Measurements from ENCODE around the gene NFX1.

Gene NFX1

DNA sequence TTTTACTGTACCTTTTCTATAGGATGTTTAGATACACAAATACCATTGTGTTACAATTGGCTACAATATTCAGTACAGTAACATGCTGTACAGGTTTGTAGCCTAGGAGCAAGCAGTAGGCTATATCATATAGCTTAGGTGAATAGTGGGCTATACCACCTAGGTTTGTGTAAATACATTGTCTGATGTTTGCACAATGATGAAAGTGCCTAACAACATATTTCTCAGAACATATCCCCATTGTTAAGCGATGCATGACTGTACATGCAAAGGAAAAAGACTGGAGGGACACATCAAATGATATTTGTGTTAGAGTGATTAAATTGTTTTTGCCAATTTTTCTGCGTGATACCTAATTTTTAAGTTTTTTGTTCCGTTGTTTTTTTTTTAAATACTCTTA, 20.2 kb upstream of the NFX1 start:
- Histone ChIP-seq H3K9me3 (no peaks in the 10 kb centered on the region), H3K4me1 (ENCODE audit: control insufficient read depth in 1 of 2, insufficient read depth in 1 of 2, low read depth in 1 of 2, low read length in 1 of 2) (peaks cover 10 to 11% of the 10 kb centered on the region in 2 experiments), H3K4me3 (ENCODE audit: low read depth in 1 of 2, low read length in 1 of 2) (no peak overlapping the region), H3K27ac (no peak overlapping the region), H3K27me3 (no peaks in the 10 kb centered on the region), H3K36me3 (peaks cover 88% of the 10 kb centered on the region)
- TF ChIP-seq, protein P1, sequence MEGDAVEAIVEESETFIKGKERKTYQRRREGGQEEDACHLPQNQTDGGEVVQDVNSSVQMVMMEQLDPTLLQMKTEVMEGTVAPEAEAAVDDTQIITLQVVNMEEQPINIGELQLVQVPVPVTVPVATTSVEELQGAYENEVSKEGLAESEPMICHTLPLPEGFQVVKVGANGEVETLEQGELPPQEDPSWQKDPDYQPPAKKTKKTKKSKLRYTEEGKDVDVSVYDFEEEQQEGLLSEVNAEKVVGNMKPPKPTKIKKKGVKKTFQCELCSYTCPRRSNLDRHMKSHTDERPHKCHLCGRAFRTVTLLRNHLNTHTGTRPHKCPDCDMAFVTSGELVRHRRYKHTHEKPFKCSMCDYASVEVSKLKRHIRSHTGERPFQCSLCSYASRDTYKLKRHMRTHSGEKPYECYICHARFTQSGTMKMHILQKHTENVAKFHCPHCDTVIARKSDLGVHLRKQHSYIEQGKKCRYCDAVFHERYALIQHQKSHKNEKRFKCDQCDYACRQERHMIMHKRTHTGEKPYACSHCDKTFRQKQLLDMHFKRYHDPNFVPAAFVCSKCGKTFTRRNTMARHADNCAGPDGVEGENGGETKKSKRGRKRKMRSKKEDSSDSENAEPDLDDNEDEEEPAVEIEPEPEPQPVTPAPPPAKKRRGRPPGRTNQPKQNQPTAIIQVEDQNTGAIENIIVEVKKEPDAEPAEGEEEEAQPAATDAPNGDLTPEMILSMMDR (IDR thresholded peaks at IDR 0.05) = no peak

DNA sequence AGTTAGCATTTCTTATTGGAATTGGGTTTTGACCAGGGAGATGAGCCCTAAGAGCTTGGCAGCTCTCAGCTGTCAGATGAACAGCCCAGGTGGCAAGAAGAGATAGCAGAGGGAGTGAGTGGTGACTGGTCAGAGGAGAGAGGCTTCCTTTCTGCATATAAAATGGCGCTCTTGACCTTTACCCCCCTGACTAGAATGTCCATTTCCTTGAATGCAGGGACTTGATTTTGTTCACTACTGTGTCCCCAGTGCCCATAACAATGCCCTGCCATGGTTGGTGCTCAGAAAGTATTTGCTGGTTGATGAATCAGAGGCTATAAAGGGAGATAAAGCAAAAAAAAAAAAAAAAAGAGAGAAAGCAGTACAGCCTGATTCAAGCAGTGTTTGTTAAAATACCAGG, 18.3 kb upstream of the NFX1 start:
- peaks cover 95% of the 10 kb centered on the region for H3K36me3 ChIP-seq
- TF ChIP-seq, protein P1 (IDR thresholded peaks at IDR 0.05) = no peak
- no peaks in the 10 kb centered on the region for H3K9me3 ChIP-seq
- H3K27me3 ChIP-seq = no peaks in the 10 kb centered on the region
- H3K4me1 ChIP-seq (ENCODE audit: control insufficient read depth in 1 of 2, insufficient read depth in 1 of 2, low read depth in 1 of 2, low read length in 1 of 2) = no peaks in the 10 kb centered on the region
- H3K27ac ChIP-seq = no peak overlapping the region
- no peak overlapping the region for H3K4me3 ChIP-seq (ENCODE audit: low read depth in 1 of 2, low read length in 1 of 2)

DNA sequence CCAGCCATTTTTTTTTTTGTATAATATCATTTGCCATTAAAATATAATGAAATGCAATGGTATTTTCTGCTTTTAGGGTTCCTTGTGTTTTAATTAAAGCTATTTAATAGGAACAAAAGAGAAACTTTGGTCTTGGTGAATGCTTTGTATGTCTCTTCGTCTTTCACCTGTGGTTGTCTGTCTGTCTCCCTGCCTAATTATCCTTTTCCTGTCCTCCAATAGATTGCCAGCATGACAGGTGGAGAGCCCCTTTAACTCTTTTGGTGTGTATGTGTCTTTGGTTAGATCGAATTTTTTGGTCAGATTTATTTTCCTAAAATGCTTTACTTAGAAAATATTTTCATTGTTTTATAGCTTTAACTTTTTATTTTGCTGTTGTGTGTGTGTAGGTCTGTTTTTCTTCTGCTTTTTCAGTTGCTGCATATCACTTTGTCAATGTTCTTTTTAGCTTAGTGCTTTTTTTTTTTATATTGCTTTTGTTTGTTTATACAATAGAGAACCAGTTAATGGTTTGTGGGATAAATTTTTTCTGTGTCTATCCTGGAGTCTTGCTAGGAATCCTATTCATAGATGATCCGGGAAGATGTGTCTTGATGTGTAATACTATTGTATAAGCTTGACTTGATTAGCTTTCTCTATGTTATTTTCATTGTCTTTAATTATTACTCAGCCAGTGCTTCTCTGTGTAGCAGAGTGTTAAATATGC, 16.9 kb upstream of the NFX1 start:
- Histone ChIP-seq H3K4me3 (ENCODE audit: low read depth in 1 of 2, low read length in 1 of 2) (no peak overlapping the region), H3K27ac (no peak overlapping the region), H3K36me3 (peaks cover 100% of the 10 kb centered on the region), H3K9me3 (no peaks in the 10 kb centered on the region), H3K4me1 (ENCODE audit: control insufficient read depth in 1 of 2, insufficient read depth in 1 of 2, low read depth in 1 of 2, low read length in 1 of 2) (no peaks in the 10 kb centered on the region), H3K27me3 (no peaks in the 10 kb centered on the region)
- TF ChIP-seq, protein P1 (IDR thresholded peaks at IDR 0.05) = no peak

DNA sequence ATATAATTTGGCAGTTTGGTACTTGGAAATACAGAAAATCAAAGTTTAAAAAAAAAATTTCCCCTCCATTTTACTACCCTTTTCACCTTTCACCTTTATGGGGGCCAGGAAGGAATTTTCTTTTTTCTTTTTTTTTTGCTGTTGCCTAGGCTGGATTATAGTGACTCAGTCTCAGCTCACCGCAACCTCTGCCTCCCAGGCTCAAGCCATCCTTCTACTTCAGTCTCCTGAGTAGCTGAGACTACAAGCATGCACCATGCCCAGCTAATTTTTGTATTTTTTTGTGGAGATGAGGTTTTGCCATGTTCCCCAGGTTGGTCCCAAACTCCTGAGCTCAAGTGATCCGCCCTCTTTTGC, 16.4 kb upstream of the NFX1 start:
- TF ChIP-seq, protein P1 (IDR thresholded peaks at IDR 0.05) = no peak
- Histone ChIP-seq H3K27me3 (no peaks in the 10 kb centered on the region), H3K27ac (no peak overlapping the region), H3K4me1 (ENCODE audit: control insufficient read depth in 1 of 2, insufficient read depth in 1 of 2, low read depth in 1 of 2, low read length in 1 of 2) (no peaks in the 10 kb centered on the region), H3K4me3 (ENCODE audit: low read depth in 1 of 2, low read length in 1 of 2) (no peak overlapping the region), H3K36me3 (peaks cover 100% of the 10 kb centered on the region), H3K9me3 (no peaks in the 10 kb centered on the region)

DNA sequence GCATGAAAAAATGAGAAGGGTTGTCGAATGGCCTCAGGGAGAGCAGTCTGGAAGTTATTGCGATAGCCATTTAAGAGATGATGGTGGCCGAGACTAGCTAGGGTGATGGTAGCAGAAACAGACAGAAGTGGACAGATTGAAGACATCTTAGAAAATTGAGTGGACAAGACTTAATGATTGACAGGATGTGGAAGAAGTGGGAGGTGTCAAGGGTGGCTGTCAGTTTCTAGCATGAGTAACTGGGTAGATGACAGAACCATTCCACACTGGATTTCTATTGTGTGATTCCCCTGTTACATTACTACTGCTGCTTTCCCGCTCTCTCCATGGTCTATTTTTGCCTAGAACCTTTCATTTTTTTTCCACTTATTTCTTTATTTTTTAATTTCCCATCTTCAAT, 12.8 kb upstream of the NFX1 start:
- no peak overlapping the region for H3K4me3 ChIP-seq (ENCODE audit: low read depth in 1 of 2, low read length in 1 of 2)
- TF ChIP-seq, protein P1 (IDR thresholded peaks at IDR 0.05) = no peak
- no peaks in the 10 kb centered on the region for H3K4me1 ChIP-seq (ENCODE audit: control insufficient read depth in 1 of 2, insufficient read depth in 1 of 2, low read depth in 1 of 2, low read length in 1 of 2)
- peaks cover 99% of the 10 kb centered on the region for H3K36me3 ChIP-seq
- H3K27me3 ChIP-seq = no peaks in the 10 kb centered on the region
- H3K9me3 ChIP-seq = no peaks in the 10 kb centered on the region
- H3K27ac ChIP-seq = no peak overlapping the region
